GM18870 (cell line): ENCODE results near the gene STAC3.

Source experiments
- ATAC-seq: cut with Tn5 transposase; IDR thresholded peaks from one replicate; pipeline ENCODE4 v1.9.1; 2021; ENCODE audit warnings: moderate library complexity; ENCODE audit not compliant: unreplicated experiment

The STAC3 gene

GRCh38 chr12:57224278-57224972 lies 26.6 kb downstream of the STAC3 start:
- ATAC-seq = no peak

GRCh38 chr12:57223191-57224165 lies 27.5 kb downstream of the STAC3 start:
- ATAC-seq = no peak

- ATAC-seq = no peak
Observed at GRCh38 chr12:57222286-57223190, 28.4 kb downstream of the STAC3 start.

GRCh38 chr12:57221169-57221917 lies 29.6 kb downstream of the STAC3 start:
- ATAC-seq = no peak

- ATAC-seq = no peak
Observed at GRCh38 chr12:57220770-57221168, 30.2 kb downstream of the STAC3 start.

- no peak for ATAC-seq
Observed at GRCh38 chr12:57219993-57220754, 30.8 kb downstream of the STAC3 start.

- no peak for ATAC-seq
Observed at GRCh38 chr12:57219205-57219992, 31.6 kb downstream of the STAC3 start.

GRCh38 chr12:57218030-57218853 lies 32.7 kb downstream of the STAC3 start:
- ATAC-seq = no peak

GRCh38 chr12:57216921-57217879 lies 33.8 kb downstream of the STAC3 start:
- no peak for ATAC-seq

- no peak for ATAC-seq
Observed at GRCh38 chr12:57216014-57216911, 34.7 kb downstream of the STAC3 start, which contains the start of gene NXPH4. Gene NXPH4 (plus strand): TSS chr12:57216794. CDS start chr12:57216970, 176 bp downstream.

- ATAC-seq = no peak
Observed at GRCh38 chr12:57215668-57216013, 35.3 kb downstream of the STAC3 start.

GRCh38 chr12:57215065-57215464 lies 35.9 kb downstream of the STAC3 start:
- no peak for ATAC-seq

GRCh38 chr12:57214398-57214781 lies 36.6 kb downstream of the STAC3 start:
- no peak for ATAC-seq

GRCh38 chr12:57213763-57214397 lies 37.1 kb downstream of the STAC3 start:
- ATAC-seq = no peak

- ATAC-seq = no peak
Observed at GRCh38 chr12:57213058-57213715, 37.8 kb downstream of the STAC3 start.
